Cerebellar cortex (tissue), 1 donor: Measurements from ENCODE around the gene ICAM1.

ENCODE experiments used
- DNase-seq: peaks from one replicate; pipeline ENCODE4 v3.0.0-alpha.2; 2015; ENCODE audit warnings: low spot score

ICAM1 gene

DNA sequence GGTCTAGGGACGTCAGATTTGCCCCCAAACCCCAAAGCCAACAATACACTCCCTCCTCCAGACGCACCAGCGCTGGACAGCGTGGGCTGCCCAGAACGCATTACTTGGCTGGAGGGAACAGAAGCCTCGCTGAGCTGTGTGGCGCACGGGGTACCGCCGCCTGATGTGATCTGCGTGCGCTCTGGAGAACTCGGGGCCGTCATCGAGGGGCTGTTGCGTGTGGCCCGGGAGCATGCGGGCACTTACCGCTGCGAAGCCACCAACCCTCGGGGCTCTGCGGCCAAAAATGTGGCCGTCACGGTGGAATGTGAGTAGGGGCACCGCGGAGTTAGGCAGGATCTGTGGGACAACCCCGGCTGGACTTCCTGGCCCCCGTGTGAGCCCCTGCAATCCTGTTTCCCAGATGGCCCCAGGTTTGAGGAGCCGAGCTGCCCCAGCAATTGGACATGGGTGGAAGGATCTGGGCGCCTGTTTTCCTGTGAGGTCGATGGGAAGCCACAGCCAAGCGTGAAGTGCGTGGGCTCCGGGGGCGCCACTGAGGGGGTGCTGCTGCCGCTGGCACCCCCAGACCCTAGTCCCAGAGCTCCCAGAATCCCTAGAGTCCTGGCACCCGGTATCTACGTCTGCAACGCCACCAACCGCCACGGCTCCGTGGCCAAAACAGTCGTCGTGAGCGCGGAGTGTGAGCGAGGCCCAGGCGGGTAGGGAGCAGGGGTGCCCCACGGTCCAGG, 22.9 kb downstream of the ICAM1 start:
- DNase-seq = no peak

DNA sequence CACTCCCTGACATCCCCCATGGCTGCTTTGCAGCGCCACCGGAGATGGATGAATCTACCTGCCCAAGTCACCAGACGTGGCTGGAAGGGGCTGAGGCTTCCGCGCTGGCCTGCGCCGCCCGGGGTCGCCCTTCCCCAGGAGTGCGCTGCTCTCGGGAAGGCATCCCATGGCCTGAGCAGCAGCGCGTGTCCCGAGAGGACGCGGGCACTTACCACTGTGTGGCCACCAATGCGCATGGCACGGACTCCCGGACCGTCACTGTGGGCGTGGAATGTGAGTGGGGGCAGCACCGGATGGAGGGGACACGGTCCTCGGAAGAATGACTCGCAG, 23.4 kb downstream of the ICAM1 start:
- DNase-seq = no peak

DNA sequence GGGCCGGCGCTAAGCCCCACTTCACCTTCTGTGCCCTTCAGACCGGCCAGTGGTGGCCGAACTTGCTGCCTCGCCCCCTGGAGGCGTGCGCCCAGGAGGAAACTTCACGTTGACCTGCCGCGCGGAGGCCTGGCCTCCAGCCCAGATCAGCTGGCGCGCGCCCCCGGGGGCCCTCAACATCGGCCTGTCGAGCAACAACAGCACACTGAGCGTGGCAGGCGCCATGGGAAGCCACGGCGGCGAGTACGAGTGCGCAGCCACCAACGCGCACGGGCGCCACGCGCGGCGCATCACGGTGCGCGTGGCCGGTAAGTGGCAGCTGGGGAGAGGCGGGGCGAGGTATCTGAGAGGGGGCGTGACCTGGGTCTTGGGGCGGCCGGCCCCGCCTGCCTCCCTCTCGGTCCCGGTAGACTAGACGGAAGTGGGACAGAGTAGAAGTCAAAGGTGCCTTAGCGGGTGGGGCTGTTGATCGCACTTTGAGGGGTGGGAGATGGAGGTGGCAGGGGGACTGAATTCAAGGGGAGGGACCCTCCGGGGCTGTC, 24.5 kb downstream of the ICAM1 start:
- DNase-seq = no peak

DNA sequence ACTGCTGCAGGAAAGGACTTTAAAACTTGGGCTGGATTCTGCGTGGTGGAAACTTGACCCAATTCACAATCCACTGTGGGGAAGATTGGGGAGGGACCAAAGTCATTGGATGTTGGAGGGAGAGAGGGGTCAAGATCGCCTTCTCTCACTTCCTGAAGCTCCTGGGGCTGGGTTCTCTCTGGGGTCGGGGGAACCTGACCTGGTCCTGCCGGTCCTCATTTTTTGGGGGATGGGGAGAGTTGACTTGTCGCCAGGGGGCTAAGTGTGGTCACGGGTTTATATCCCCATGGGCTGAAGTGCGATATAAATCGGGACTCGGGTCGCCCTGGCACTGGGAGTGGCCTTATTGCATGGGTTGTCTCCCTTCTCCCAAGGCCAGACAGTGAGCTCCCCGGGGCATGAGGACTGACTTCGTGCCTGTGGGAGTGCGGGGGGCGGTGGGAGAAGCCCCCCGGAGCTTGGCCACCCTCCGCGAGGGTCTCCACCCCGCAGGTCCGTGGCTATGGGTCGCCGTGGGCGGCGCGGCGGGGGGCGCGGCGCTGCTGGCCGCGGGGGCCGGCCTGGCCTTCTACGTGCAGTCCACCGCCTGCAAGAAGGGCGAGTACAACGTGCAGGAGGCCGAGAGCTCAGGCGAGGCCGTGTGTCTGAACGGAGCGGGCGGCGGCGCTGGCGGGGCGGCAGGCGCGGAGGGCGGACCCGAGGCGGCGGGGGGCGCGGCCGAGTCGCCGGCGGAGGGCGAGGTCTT, 25.1 kb downstream of the ICAM1 start:
- DNase-seq = no peak

DNA sequence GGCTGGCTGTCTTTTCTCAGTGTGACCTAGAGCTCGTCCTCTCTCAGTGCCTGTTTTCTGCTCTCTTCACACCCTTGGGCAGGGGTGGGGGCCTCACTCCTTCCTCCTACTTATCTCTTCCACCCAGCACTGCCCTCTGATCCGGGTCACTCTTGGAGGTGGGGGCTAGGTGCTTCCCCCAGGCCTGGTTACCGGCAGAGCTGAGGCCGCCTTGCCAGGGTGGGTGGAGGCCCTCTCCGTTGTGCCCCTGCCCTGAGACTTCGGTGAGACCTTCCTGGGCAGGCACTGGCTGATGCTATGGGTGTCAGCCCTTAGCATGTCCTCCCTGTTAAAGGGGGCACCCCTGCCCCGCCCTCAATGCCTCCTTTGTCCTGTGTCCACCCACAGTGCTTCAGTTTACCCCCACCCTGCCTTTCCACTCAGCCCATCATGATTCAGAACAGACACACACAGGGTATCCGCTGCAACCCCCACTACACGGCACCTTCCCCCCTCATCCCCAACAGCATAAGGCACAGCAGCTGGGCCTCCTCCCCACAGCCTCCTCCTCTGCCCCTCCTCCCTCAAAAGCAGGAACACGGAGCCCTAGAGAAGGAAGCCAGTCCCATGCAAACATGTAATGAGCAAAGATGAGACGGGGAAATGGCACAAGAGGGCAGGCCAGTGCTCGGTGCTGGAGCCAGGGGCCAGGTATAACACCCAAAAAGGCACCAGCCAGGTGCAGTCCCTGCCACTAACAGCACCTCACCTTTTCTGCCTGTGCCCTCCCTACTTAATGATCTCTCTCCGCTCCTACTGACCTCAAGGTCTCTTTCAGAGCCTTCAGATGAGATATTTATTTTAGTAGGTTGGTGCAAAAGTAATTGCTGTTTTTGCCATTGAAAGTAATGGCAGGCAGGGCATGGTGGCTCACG, 28.9 kb downstream of the ICAM1 start:
- no peak for DNase-seq

DNA sequence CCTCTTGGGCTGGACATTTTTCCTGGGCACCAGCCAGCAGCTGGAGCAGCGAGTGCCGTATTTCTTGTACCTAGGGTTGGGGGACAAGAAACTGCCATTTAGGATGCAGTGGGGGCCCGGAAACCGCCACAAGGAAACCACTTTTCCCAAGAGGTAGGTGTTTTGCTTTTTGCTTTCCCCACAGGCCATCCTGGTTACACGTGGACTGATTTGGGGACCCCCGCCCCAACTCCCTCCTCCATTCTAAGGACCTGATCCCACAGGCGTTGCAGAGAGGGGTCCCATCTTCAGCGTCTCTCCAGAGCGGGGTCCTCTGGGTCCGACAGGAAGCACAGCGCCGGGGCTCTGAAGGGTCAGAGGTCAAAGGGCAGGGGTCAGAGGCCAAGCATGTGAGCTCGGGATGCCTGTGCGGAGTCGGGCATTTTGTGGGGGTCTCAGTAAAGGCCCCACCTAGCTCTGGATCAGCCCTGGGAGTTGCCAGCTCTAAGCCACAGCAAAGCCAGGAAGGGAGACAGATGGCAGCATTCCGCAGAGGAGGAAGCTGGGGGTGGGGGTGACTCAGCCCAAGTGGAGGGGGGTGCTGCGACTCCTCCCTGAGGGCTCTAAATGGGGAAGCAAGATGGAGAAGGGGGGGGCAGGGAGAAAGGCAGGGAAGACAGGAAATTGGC, 34.4 kb downstream of the ICAM1 start:
- no peak for DNase-seq

- no peak for DNase-seq
These were observed 35.4 kb downstream of the ICAM1 start for GRCh38 chr19:10306327-10306726.

DNA sequence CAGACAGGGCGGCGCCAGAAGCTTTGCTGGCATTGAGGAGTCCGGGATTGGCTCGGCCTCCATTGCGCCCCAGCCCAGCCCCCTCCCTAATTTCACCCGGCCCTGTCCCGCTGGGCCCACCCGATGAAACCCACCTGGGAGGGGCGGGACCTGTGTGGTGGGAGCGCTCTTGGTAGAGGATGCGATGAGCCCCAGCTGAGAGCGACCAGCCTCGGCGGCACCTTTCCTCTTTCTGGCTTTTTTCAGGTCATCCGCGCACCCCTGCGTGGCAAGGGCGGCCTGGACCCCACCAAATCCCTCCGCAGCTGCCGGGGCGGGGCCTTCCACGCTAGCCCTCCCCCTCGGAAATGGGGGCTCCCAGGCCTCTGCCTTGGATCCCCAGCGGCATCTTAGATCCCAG, 38.5 kb downstream of the ICAM1 start, which contains the start of gene ZGLP1:
Gene ZGLP1, minus strand, starts transcription at position 393 of the 400 bp plus-strand sequence.
- DNase-seq = no peak

- peak; percentile 86 for DNase-seq
These were observed 44.7 kb downstream of the ICAM1 start, which contains the start of gene FDX2 for GRCh38 chr19:10315335-10316214. Gene FDX2 (minus strand): TSS chr19:10316015. CDS start chr19:10315996, 19 bp downstream.

DNA sequence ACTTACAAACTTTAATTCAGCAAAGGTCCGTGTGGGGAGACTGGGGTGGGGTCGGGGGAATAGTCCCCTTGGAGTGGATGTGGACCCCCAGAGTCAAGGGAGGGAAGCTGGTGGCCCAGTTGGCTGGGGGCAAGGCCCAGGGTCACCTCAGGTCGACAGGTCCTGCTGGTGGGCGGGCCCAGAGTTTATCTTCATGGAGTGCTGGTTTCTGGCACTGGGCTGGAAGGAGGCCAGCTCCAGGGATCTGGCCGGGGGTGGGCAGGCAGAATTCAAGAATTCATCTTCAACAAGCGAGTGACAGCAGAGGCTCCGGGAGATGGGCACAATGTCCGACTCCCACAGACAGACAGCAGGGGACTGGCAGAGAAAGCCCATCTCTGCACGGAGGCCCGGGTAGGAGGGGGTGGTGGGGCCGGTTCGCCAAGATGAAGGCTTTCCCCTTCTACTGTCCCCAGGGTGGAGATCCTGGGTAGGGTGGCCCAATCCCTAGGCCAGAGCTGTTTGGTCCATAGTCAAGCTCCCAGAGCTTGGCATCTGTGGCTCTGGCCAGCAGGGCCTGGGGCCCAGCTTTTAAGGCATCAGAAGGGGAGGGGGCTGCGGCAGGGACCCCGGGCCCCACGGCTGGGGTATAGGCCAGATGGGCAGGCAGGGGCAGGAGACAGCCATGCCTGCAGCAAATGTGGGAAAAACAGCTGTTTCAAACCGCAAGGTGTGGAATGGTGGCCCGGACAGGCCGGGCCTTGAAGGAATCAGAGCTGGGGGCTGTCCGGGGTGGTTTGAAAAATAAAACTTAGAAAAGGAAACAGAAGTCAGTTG, 45.5 kb downstream of the ICAM1 start:
- peak; percentile 27 for DNase-seq

DNA sequence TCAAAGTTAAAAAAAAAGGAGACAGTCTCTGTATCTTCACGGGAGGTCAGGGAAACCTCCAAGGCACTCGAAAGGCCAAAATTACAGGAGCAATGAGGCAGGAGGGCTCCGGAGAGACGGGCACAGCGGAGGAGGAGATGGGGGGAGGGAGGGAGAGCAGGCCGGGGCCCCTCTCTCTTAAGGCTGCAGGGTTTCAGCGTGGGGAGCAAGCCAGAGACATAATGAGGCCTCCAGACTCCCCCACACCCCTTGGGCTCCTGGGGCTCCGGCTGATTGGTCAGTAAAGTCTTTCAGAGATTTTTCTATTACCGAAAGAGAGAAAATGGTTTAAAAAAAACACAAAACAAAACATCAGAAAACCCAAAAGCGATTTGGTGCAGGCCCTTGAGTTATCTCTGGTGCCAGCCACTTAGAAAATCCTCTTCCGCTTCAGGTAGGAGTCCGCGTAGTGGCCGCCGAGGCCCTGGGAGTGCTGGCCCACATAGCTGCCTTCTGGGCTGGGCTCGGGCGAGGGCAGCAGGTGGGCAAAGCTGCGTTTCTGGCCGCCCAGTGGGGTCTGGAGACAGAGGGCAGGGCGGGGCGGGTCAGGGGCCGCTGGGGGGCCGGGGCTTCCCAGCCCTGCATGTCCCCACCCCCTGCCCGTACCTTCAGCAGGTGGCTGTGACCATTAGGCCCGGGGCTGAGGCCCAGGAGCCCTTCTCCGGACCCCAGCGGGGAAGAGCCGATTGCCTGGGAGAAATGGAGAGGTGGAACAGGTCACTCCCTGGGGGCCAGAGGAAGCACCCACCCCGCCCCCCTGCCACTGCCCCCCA, 46.3 kb downstream of the ICAM1 start:
- DNase-seq = peak; percentile 18

DNA sequence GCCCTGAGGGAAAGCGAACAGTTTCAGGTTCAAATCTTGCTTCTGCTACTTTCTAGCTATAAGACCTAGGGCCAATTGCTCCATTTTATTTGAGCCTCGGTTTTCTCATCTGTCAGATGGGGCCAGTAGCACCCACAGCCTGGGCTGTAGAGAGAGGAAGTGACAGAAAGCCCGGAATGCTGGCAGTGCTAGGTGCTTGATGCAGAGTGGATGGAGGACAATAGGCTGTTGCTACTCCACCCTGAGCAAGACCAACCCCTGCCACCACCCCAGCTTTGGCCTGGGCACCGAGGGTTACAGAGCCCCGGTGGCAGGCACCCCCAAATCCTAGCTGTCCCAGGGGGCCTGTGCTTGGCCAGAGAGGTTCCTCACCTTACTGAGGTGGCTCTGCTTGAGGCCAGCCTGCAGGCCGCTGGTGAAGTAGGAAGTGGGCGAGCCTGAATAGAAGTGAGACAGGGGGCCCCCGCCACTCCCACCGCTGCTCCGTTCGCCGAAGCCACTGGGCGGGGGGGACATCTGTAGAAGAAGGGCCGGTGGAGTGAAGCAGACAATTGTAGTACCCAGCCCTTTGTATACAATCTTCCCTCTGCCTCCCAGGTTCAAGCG, 47.0 kb downstream of the ICAM1 start:
- DNase-seq = no peak

- no peak for DNase-seq
These were observed 48.1 kb downstream of the ICAM1 start for GRCh38 chr19:10318807-10319682.

- DNase-seq = no peak
These were observed 49.9 kb downstream of the ICAM1 start for GRCh38 chr19:10320602-10321416.

DNA sequence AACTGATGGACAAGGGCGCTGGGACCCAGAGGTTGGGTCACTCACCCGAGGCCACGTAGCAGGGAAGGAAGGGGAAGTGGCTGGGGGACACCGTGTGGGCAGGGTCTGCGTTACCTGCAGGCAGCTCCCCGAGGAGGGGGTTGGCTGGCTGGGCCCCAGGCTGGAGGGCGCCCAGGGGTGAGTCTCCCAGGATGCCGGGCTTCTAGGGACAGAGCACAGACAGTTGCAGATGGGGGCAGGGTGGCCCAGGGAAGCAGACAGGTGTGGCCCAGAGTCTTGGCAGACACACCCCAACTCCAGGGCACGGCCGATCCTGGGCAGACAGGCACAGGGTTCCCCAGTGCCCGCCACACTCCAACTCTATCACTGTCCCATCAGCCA, 50.5 kb downstream of the ICAM1 start:
- DNase-seq = no peak
